ENCODE data around the gene COX6B1. TPM values are rescaled to one million over a fixed set of nuclear protein-coding genes. Genes with fewer than 3 reads are reported as not detected.
"Not testable (repeated sequence)": the region's sequence is repeated elsewhere in the genome, so short reads cannot be mapped to it uniquely, and the experiment has no call there.

Gene COX6B1
- total RNA-seq, 1 donor from 2014 or later = 513 TPM

- DNase-seq (ENCODE audit: low read depth) = no peak
These were observed 14.2 kb upstream of the COX6B1 start for GRCh38 chr19:35633727-35634440.

GRCh38 chr19:35636651-35637050, 11.5 kb upstream of the COX6B1 start:
- DNase-seq (ENCODE audit: low read depth) = no peak

DNA sequence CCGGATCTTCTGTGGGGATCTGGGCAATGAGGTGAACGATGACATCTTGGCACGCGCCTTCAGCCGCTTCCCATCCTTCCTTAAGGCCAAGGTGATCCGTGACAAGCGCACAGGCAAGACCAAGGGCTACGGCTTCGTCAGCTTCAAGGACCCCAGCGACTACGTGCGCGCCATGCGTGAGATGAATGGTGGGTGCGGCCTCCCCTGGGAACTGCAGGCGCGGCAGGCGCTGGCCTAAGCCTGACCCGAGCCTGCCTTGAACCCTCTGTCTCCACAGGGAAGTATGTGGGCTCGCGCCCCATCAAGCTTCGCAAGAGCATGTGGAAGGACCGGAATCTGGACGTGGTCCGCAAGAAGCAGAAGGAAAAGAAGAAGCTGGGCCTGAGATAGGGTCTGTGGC, 11.0 kb upstream of the COX6B1 start:
- no peak for DNase-seq (ENCODE audit: low read depth)

DNA sequence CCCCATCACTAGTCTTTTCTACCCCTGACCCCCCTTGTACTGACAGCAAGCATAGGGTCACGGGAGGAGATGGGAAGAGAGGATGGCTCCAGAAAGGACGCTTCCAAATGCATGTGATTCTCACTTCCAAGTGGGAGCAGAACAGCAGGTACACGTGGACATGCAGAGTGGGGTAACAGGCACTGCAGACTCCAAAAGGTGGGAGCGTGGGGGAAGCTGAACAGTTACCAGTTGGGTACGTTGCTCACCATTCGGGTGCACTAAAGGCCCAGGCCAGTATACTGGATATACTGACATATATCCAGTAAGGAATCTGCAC, 8.8 kb upstream of the COX6B1 start:
- DNase-seq (ENCODE audit: low read depth) = no peak

DNA sequence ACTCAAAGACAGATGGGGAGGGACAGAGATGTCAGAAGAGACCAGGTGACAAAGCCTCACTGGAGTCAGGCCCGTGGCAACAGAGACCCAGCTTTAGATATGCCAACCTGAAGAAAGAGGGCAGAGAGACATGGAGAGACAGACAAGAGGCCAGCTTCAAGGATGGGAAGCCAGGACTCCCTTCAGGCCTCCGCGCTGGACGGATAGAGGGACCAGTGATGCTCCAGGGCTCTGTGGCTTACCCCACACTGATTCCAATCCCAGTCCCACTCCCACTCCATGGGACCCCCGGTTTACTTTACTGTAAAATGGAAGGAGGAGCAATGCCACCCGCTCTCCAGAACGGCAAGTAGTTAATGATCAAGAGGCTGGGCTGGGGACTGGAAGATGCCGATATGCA, 8.3 kb upstream of the COX6B1 start:
- DNase-seq (ENCODE audit: low read depth) = no peak

DNA sequence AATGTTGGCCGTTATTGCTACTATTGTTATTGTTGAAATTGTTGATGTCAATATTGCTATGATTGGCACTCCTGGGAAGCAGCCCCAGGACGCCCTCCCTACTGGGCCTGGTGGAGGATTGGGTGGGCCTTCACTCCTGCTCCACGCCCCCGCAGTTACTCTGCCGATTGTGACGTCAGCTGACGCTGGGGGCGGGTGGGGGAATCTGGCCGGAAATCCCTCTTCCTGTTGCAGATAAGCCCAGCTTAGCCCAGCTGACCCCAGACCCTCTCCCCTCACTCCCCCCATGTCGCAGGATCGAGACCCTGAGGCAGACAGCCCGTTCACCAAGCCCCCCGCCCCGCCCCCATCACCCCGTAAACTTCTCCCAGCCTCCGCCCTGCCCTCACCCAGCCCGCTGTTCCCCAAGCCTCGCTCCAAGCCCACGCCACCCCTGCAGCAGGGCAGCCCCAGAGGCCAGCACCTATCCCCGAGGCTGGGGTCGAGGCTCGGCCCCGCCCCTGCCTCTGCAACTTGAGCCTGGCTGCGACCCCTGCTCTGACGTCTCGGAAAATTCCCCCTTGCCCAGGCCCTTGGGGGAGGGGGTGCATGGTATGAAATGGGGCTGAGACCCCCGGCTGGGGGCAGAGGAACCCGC, 6.5 kb upstream of the COX6B1 start, which contains the start of gene ETV2:
Gene ETV2 (plus strand): TSS at position 231 of the 637 bp plus-strand sequence. CDS start 716 bp downstream, outside the sequence.
- DNase-seq (ENCODE audit: low read depth) = no peak

- DNase-seq (ENCODE audit: low read depth) = no peak
These were observed 5.8 kb upstream of the COX6B1 start for GRCh38 chr19:35642312-35642711.

DNA sequence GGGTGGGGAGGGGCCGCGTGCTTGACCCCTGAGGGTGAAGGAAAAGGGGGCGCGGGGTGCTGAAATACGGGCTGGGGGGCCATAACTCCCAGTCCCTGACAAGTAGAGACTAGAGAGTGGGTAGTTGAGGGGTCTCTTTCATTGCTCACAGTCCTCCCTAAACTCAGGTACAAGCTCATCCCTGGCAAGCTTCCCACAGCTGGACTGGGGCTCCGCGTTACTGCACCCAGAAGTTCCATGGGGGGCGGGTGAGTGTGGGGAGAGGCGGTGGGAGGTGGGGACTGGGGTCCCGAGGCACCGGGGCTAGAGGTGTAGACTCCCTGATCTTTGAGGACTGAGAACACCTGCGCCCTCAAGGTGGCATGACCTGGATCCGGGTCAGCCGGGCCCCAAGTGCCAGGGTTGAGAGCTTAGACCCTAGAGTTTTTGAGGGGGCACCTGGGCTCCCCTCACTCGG, 5.3 kb upstream of the COX6B1 start:
- DNase-seq (ENCODE audit: low read depth) = no peak

GRCh38 chr19:35643255-35644205, 4.6 kb upstream of the COX6B1 start:
- DNase-seq (ENCODE audit: low read depth) = peak; percentile 79

DNA sequence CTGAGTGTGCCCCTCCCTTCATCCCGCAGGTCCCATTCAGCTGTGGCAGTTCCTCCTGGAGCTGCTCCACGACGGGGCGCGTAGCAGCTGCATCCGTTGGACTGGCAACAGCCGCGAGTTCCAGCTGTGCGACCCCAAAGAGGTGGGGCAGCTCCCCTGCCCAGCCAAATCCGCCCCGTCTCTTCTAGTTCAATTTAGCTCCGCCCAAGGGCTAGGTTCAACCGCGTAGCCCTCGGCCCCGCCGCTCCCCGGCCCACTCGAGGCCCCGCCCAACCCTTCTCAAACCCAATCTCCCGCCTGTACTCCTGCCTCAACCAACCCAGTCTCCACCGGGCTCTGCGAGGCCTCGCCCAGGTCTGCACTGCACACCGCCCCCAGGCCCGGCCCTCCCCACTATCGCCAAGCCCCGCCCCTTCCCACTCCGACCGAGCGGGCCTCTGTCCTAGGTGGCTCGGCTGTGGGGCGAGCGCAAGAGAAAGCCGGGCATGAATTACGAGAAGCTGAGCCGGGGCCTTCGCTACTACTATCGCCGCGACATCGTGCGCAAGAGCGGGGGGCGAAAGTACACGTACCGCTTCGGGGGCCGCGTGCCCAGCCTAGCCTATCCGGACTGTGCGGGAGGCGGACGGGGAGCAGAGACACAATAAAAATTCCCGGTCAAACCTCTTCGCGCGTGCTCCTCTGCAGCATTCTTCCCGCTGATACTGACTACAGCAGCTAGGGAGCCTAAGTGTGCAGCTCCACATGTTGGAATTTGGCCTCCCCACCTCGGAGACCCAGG, 3.7 kb upstream of the COX6B1 start:
- DNase-seq (ENCODE audit: low read depth) = peak; percentile 90

DNA sequence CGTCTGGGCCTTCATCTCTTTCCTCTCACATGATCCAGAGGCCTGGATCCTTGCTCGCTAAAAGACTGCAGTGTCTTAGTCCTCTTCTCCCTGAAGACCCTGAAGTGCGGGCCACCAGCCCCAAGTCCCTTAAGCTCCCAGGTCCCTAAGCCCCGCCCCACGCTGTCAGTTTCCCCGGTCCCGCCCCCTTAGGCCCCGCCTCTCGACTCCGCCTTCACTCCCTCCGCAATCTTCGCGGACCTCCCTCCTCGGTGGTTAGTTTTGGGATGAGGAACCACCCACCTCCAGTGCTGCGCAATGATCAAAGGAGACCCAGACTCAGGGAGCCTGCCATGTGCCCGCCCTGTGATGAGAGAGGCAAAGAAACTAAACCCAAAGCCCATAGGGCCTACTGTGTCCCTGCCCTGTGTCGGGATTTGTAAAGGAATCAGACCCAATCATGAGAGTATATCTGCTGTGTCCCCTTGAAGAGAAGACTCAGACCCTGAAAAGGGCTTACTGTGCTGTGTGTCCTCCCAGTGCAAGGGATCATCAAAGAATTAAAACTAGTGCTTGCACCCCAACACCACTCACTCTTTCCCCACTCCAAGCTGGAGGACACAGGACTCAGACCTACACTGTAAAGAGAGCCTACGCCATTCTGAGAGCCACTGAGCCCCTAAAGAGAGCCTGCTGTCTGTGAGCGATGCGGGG, 3.0 kb upstream of the COX6B1 start:
- peak; percentile 55 for DNase-seq (ENCODE audit: low read depth)

DNA sequence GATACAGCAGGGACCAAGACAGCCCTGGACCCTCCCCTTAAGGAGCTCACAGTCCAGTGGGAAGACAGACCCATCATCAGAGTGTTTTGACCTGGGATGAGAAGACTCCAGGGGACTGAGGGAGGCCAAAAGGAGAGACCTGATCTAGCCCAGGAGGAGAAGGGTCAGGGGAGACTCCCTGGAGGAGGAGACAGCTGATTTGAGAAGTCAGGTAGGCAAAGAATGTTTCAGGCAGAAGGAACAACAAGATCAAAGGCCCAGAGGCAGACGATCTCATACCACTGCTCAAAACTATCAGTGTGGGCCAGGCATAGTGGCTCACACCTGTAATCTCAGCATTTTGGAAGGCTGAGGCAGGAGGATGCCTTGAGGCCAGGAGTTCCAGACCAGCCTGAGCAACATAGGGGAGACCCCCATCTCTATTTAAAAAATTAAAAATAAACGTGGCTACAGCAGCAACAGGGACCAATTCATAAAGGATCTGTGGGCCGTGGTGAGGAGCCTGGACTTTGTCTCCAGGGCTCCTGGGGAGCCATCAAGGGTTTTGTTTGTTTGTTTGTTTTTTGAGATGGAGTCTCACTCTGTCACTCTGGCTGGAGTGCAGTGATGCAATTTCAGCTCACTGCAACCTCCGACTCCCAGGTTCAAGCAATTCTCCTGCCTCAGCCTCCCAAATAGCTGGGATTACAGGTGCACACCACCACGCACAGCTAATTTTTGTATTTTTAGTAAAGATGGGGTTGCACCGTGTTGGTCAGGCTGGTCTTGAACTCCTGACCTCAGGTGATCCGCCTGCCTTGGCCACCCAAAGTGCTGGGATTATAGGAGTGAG, 2.2 kb upstream of the COX6B1 start:
- no peak for DNase-seq (ENCODE audit: low read depth)

DNA sequence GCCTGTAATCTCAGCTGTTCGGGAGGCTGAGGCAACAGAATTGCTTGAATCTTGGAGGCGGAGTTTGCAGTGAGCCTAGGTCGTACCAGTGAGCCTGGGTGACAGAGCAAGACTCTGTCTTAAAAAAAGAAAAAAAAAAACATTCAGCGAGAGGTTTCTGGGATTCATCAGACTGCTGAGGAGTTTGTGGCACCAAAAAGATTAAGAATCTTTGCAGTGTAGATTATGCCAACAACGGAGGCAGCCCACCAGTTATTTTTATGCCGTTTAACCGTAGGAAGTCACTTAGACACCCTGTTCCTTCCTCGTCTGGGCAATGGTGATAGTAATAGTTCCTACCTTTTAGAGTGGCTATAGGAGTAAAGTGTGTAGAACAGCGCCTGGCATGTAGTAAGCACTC, 2.5 kb downstream of the COX6B1 start:
- DNase-seq (ENCODE audit: low read depth) = no peak

DNA sequence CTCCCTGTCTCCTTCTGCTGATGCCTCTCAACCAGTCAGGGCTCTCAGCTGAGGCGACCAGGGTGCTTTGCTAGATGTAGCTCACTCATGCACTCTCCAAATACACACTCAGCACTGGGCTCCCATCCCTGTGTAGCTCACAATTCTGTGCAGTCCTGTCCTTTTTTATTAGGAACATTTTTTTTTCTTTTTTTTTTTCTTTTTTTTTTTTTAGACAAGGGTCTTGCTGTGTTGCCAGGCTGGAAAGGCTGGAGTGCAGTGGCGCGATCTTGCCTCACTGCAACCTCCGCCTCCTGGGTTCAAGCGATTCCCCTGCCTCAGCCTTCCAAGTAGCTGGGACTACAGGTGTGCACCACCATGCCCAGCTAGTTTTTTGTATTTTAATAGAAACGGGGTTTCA, 6.7 kb downstream of the COX6B1 start:
- not testable (repeated sequence) for DNase-seq (ENCODE audit: low read depth)

DNA sequence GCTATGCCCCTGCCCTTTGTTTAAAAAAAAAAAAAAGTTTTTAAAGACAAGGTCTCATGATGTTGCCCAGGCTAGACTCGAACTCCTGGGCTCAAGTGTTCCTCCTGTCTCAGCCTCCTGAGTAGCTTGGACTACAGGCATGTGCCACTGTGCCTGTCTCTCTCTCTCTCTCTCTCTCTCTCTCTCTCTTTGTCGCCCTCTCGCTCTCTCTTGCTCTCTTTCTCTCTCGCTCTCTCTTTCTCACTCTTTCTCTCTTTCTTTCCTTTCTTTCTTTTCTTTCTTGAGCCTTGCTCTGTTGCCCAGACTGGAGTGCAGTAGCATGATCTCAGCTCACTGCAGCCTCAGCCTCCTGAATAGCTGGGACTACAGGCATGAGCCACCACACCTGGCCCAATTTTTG, 7.5 kb downstream of the COX6B1 start:
- no peak for DNase-seq (ENCODE audit: low read depth)

GRCh38 chr19:35656700-35657099, 8.6 kb downstream of the COX6B1 start:
- DNase-seq (ENCODE audit: low read depth) = no peak

- peak; percentile 26 for DNase-seq (ENCODE audit: low read depth)
These were observed 10.0 kb downstream of the COX6B1 start for GRCh38 chr19:35657904-35658700.

DNA sequence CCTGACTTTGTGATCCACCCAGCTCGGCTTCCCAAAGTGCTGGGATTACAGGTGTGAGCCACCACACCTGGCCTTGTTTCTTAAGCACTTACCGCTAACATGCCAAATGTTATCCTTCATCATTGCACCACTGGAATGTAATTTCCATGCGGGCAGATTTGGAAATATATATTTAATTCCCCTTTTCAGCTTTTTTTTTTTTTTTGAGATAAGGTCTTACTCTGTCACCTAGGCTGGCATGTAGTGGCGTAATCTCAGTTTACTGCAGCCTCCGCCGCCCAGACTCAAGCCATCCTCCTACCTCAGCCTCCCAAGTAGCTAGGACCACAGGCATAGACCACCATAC, 13.8 kb downstream of the COX6B1 start:
- DNase-seq (ENCODE audit: low read depth) = no peak

DNA sequence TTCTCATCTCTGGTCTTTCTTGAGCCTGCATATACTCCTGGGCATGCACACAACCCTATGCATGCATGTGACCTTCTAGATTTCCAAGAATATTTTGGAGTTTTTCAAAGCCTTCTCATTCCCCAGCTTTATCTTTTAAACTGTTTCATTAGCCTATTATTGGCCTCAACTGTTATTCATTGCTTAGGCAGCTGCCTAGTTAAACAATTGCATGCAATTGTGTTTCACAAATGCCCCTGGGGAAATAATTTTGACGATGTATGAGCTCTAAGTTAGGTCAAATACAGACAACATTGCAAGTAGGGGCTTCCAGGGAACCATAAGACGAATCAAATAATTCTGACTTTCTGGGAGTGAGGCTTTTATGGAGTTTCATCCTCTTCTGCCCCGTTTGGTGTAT, 15.9 kb downstream of the COX6B1 start:
- no peak for DNase-seq (ENCODE audit: low read depth)
